IMR-90 (cell line): ENCODE results near the gene MEIKIN. TPM values are rescaled to one million over a fixed set of nuclear protein-coding genes. Genes with fewer than 3 reads are reported as not detected.

Experiments
- ATAC-seq: fragments of 200-7000 bp; cut with Tn5 transposase; 2 replicates; pipeline ENCODE4 v1.9.1; 2020; ENCODE audit warnings: low read depth, mild to moderate bottlenecking, moderate library complexity
- BruUV-seq: library from RNA; stranded (reverse); fragments of 400-500 nt; replicated peaks from 2 replicates; lab custom pipeline; 2021; lab: Mats Ljungman, UMichigan
- CTCF ChIA-PET: fragments of 300-600 bp; formaldehyde crosslinking; extraction: SDS; loops from one replicate; lab custom pipeline; 2021; ENCODE audit warnings: antibody characterized with exemption; lab: Yijun Ruan, JAX
- POLR2A ChIA-PET: fragments of 300-600 bp; sonication (Branson Sonifier 250); formaldehyde crosslinking; loops from one replicate; lab custom pipeline; 2022; ENCODE audit warnings: antibody characterized with exemption; ENCODE audit not compliant: unreplicated experiment; lab: Charles Lee
- DNase-seq: peaks from one replicate; pipeline ENCODE4 v3.0.0; 2013
- H2AFZ ChIP-seq: replicated peaks from 2 replicates; pipeline ENCODE3; 2013; ENCODE audit warnings: low read length, mild to moderate bottlenecking; ENCODE audit not compliant: poor library complexity
- H2AK5ac ChIP-seq: 2 replicates; pipeline ENCODE4 v1.6.1; 2013; ENCODE audit warnings: low read depth, low read length, inconsistent platforms
- H2AK9ac ChIP-seq: replicated peaks from 2 replicates; pipeline ENCODE3; 2013; ENCODE audit warnings: mild to moderate bottlenecking, low read depth, low read length, moderate library complexity; ENCODE audit not compliant: poor library complexity
- H2BK120ac ChIP-seq: 2 replicates; pipeline ENCODE4 v1.6.1; 2013; ENCODE audit warnings: low read depth, low read length, inconsistent platforms
- H2BK15ac ChIP-seq: 3 replicates; pipeline ENCODE4 v1.6.1; 2013; ENCODE audit warnings: low read depth, low read length, inconsistent platforms
- H2BK20ac ChIP-seq: 2 replicates; pipeline ENCODE4 v1.6.1; 2013; ENCODE audit warnings: low read depth, mild to moderate bottlenecking, inconsistent platforms, low read length, moderate library complexity
- H2BK5ac ChIP-seq: 2 replicates; pipeline ENCODE4 v1.6.1; 2013; ENCODE audit warnings: mild to moderate bottlenecking, low read depth, low read length, inconsistent platforms; ENCODE audit not compliant: poor library complexity, severe bottlenecking
- H3K14ac ChIP-seq: replicated peaks from 2 replicates; pipeline ENCODE4 v1.6.1; 2013; ENCODE audit warnings: low read depth, low read length, inconsistent platforms
- H3K18ac ChIP-seq: 2 replicates; pipeline ENCODE4 v1.6.1; 2013; ENCODE audit warnings: low read depth, low read length, control low read depth
- H3K23ac ChIP-seq: 2 replicates; pipeline ENCODE4 v1.6.1; 2013; ENCODE audit warnings: low read depth, low read length, inconsistent platforms
- H3K27ac ChIP-seq: 2 replicates; pipeline ENCODE4 v1.5.1; 2013; ENCODE audit warnings: mild to moderate bottlenecking, control low read depth, low read length; ENCODE audit not compliant: insufficient read depth
- H3K27me3 ChIP-seq: 2 replicates; pipeline ENCODE4 v1.6.1; 2013; ENCODE audit warnings: low read length; ENCODE audit not compliant: control insufficient read depth, insufficient read depth
- H3K36me3 ChIP-seq: 2 replicates; pipeline ENCODE4 v1.6.1; 2013; ENCODE audit warnings: low read length, mixed read lengths; ENCODE audit not compliant: control insufficient read depth, insufficient read depth
- H3K4ac ChIP-seq: 2 replicates; pipeline ENCODE4 v1.6.1; 2013; ENCODE audit warnings: low read depth, low read length, inconsistent platforms
- H3K4me1 ChIP-seq: 2 replicates; pipeline ENCODE4 v1.6.1; 2013; ENCODE audit warnings: low read length, mixed read lengths; ENCODE audit not compliant: control insufficient read depth, insufficient read depth
- H3K4me2 ChIP-seq: 2 replicates; pipeline ENCODE4 v1.6.1; 2013; ENCODE audit warnings: low read depth, mild to moderate bottlenecking, control low read depth, low read length, moderate library complexity
- H3K4me3 ChIP-seq: 2 replicates; pipeline ENCODE4 v1.5.1; 2013; ENCODE audit warnings: low read depth, mild to moderate bottlenecking, control low read depth, low read length, moderate library complexity; ENCODE audit not compliant: insufficient read depth
- H3K56ac ChIP-seq: 2 replicates; pipeline ENCODE4 v1.6.1; 2013; ENCODE audit warnings: low read length, inconsistent platforms; ENCODE audit not compliant: insufficient read depth; ENCODE audit errors: extremely low read depth
- H3K79me1 ChIP-seq, 2 experiments: 2 replicates each; pipeline ENCODE4 v1.6.1; 2013; ENCODE audit warnings: low read length in 2 of 2, inconsistent platforms in 1 of 2, low read depth in 1 of 2
- H3K9ac ChIP-seq: 2 replicates; pipeline ENCODE4 v1.6.1; 2013; ENCODE audit warnings: low read depth, low read length, control low read depth
- H3K9me1 ChIP-seq: 2 replicates; pipeline ENCODE4 v1.6.1; 2013; ENCODE audit warnings: low read length, inconsistent platforms; ENCODE audit not compliant: insufficient read depth
- H3K9me3 ChIP-seq: 2 replicates; pipeline ENCODE4 v1.6.1; 2013; ENCODE audit warnings: low read length; ENCODE audit not compliant: control insufficient read depth, insufficient read depth
- H4K20me1 ChIP-seq: 2 replicates; pipeline ENCODE4 v1.6.1; 2013; ENCODE audit warnings: low read length, inconsistent platforms; ENCODE audit not compliant: insufficient read depth
- H4K5ac ChIP-seq: 2 replicates; pipeline ENCODE4 v1.6.1; 2013; ENCODE audit warnings: mild to moderate bottlenecking, low read depth, low read length, control low read depth
- H4K8ac ChIP-seq, 2 experiments: 2 replicates each; pipeline ENCODE4 v1.6.1; 2013; ENCODE audit warnings: low read depth in 2 of 2, low read length in 2 of 2, control low read depth in 1 of 2, inconsistent platforms in 1 of 2
- H4K91ac ChIP-seq: 2 replicates; pipeline ENCODE4 v1.6.1; 2013; ENCODE audit warnings: low read depth, low read length, inconsistent platforms; ENCODE audit not compliant: insufficient read depth
- ELK1 ChIP-seq: fragments of 150-350 bp; IDR thresholded peaks from 2 replicates; pipeline ENCODE4 v1.6.1; 2016; ENCODE audit warnings: low read depth, mild to moderate bottlenecking, low read length, moderate library complexity, borderline replicate concordance
- MAFK ChIP-seq: IDR thresholded peaks from 2 replicates; pipeline ENCODE4 v1.6.1; 2012; ENCODE audit warnings: low read depth, low read length, improper control_type of control experiment
- MAZ ChIP-seq: IDR thresholded peaks from 2 replicates; pipeline ENCODE4 v1.6.1; 2012; ENCODE audit warnings: low read depth, mild to moderate bottlenecking, low read length, improper control_type of control experiment, moderate library complexity, borderline replicate concordance
- POLR2A ChIP-seq: IDR thresholded peaks from 2 replicates; pipeline ENCODE4 v1.6.1; 2012; ENCODE audit warnings: mild to moderate bottlenecking, low read depth, low read length
- RCOR1 ChIP-seq: IDR thresholded peaks from 2 replicates; pipeline ENCODE4 v1.6.1; 2012; ENCODE audit warnings: mild to moderate bottlenecking, low read length, improper control_type of control experiment; ENCODE audit not compliant: insufficient replicate concordance
- SMC3 ChIP-seq: fragments of 150-350 bp; IDR thresholded peaks from 2 replicates; pipeline ENCODE4 v1.6.1; 2016; ENCODE audit warnings: low read depth, mild to moderate bottlenecking, antibody characterized with exemption, low read length, moderate library complexity
- USF2 ChIP-seq: fragments of 150-350 bp; IDR thresholded peaks from 2 replicates; pipeline ENCODE4 v1.6.1; 2017; ENCODE audit warnings: mild to moderate bottlenecking, antibody characterized with exemption, low read length, low read depth
- WGBS, 2 experiments: methylation state at CpG; one replicate each; pipeline versions ENCODE4 v1.1.5 to v1.1.7; 2013; ENCODE audit warnings: missing lambda C conversion rate in 2 of 2; ENCODE audit not compliant: insufficient read length in 1 of 2; ENCODE audit errors: extremely low coverage in 2 of 2; 5-methylcytosine and 5-hydroxymethylcytosine counted together
- dilution Hi-C: fragments of 300-500 bp; cut with HindIII; formaldehyde crosslinking; loops from one replicate; pipeline ENCODE4 v1.14.3; 2018; ENCODE audit warnings: low sequenced_read_pairs; ENCODE audit not compliant: unreplicated experiment
- in situ Hi-C: fragments of 300-500 bp; cut with MboI; formaldehyde crosslinking; loops from 3 replicates; pipeline ENCODE4 v1.14.3; 2019; ENCODE audit warnings: low sequenced_read_pairs, inconsistent platforms, mixed read lengths
- intact Hi-C: fragments of 100-400 bp; cut with micrococcal nuclease; formaldehyde crosslinking; loops from 2 replicates; pipeline ENCODE4 v1.10.0; 2022
- polyA plus RNA-seq, 3 experiments: library from polyadenylated mRNA; depleted of rRNA; stranded (reverse); fragments of >200 nt; gene quantifications; 2 replicates each; pipeline ENCODE4 v1.2.3, GENCODE V29; 2012; ENCODE audit warnings: low replicate concordance in 1 of 3
- total RNA-seq: library from RNA; depleted of rRNA; stranded (reverse); fragments of >200 nt; gene quantifications from 2 replicates; pipeline ENCODE4 v1.2.3, GENCODE V29; 2012

Gene MEIKIN
- total and polyA plus RNA-seq, 2 of the 4 experiments (the other 2 are of a cell fraction): not detected

- H3K9ac ChIP-seq: no peak overlapping the region
- no peak overlapping the region for H2BK120ac ChIP-seq
- ChIA-PET POLR2A (no interaction called here), CTCF (no interaction called here)
- H3K27me3 ChIP-seq: peaks cover 26% of the 10 kb centered on the region
- H4K8ac ChIP-seq: no peak overlapping the region
- H3K56ac ChIP-seq: no peak overlapping the region
- no peaks in the 10 kb centered on the region for H3K9me3 ChIP-seq
- no peaks in the 10 kb centered on the region for H4K20me1 ChIP-seq
- no peak overlapping the region for H4K5ac ChIP-seq
- no peak overlapping the region for H2BK15ac ChIP-seq
- H3K36me3 ChIP-seq: no peaks in the 10 kb centered on the region
- no peak overlapping the region for H4K91ac ChIP-seq
- H3K4ac ChIP-seq: no peak overlapping the region
- no TSS peak for BruUV-seq
- H3K27ac ChIP-seq: no peak overlapping the region
- dilution Hi-C loops: no loop called here
- H2AK9ac ChIP-seq: no peak overlapping the region
- H2AK5ac ChIP-seq: no peak overlapping the region
- no peak overlapping the region for H3K4me2 ChIP-seq
- no peak overlapping the region for H2BK20ac ChIP-seq
- no peak overlapping the region for H3K18ac ChIP-seq
- intact Hi-C loops: no loop called here
- TF ChIP-seq RCOR1 (no peak), MAFK (no peak), ELK1 (no peak), USF2 (no peak), POLR2A (no peak), MAZ (no peak), SMC3 (no peak)
- no peak overlapping the region for H2AFZ ChIP-seq
- H3K9me1 ChIP-seq: no peaks in the 10 kb centered on the region
- no peak overlapping the region for H2BK5ac ChIP-seq
- no peak for DNase-seq
- H3K14ac ChIP-seq: no peak overlapping the region
- no peak for ATAC-seq
- 92% methylated on average over 2 of the region's 13 CpGs; no CpG with 5 or more reads in 1 of the 2 experiments for WGBS, 2 experiments
- no peaks in the 10 kb centered on the region for H3K79me1 ChIP-seq
- H3K4me3 ChIP-seq: no peak overlapping the region
- no peaks in the 10 kb centered on the region for H3K4me1 ChIP-seq
- in situ Hi-C loops: no loop called here
- no peak overlapping the region for H3K23ac ChIP-seq
Measured at GRCh38 chr5:131990716-131991115, 45.3 kb upstream of the MEIKIN start.
